Measurements from ENCODE around the gene SUMF2. TPM values are rescaled to one million over a fixed set of nuclear protein-coding genes. Genes with fewer than 3 reads are reported as not detected.
"Not testable (repeated sequence)": the region's sequence is repeated elsewhere in the genome, so short reads cannot be mapped to it uniquely, and the experiment has no call there.

SUMF2 gene
- polyA plus RNA-seq, 4 donors = 76.4 to 158 (median 143) TPM

GRCh38 chr7:56053993-56054392, 10.1 kb upstream of the SUMF2 start:
- no peak for DNase-seq (ENCODE audit: low read depth in 4 of 4, low spot score in 2 of 4)

GRCh38 chr7:56062382-56062781, 1.7 kb upstream of the SUMF2 start:
- no peak for DNase-seq (ENCODE audit: low read depth in 4 of 4, low spot score in 2 of 4)

GRCh38 chr7:56063500-56063881, 595 bp upstream of the SUMF2 start:
- DNase-seq (ENCODE audit: low read depth in 4 of 4, low spot score in 2 of 4) = no peak

- not testable (repeated sequence) for DNase-seq (ENCODE audit: low read depth in 4 of 4, low spot score in 2 of 4)
These were observed 2.3 kb downstream of the SUMF2 start for GRCh38 chr7:56066376-56066775.

- DNase-seq (ENCODE audit: low read depth in 4 of 4, low spot score in 2 of 4) = peak in 2 of 4 donors; percentile 71 to 83
These were observed 10.3 kb downstream of the SUMF2 start for GRCh38 chr7:56074371-56074791.

GRCh38 chr7:56077681-56078080, 13.6 kb downstream of the SUMF2 start:
- DNase-seq (ENCODE audit: low read depth in 4 of 4, low spot score in 2 of 4) = no peak

- DNase-seq (ENCODE audit: low read depth in 4 of 4, low spot score in 2 of 4) = no peak
These were observed 14.1 kb downstream of the SUMF2 start for GRCh38 chr7:56078196-56078595.

- no peak for DNase-seq (ENCODE audit: low read depth in 4 of 4, low spot score in 2 of 4)
These were observed 15.5 kb downstream of the SUMF2 start for GRCh38 chr7:56079450-56080185.

GRCh38 chr7:56080726-56081435, 16.8 kb downstream of the SUMF2 start:
- not testable (repeated sequence) for DNase-seq (ENCODE audit: low read depth in 4 of 4, low spot score in 2 of 4)

GRCh38 chr7:56081626-56082340, 17.7 kb downstream of the SUMF2 start:
- DNase-seq (ENCODE audit: low read depth in 4 of 4, low spot score in 2 of 4) = no peak

- DNase-seq (ENCODE audit: low read depth in 4 of 4, low spot score in 2 of 4) = no peak
These were observed 19.2 kb downstream of the SUMF2 start for GRCh38 chr7:56083150-56083785.

GRCh38 chr7:56086761-56087160, 22.7 kb downstream of the SUMF2 start:
- DNase-seq (ENCODE audit: low read depth in 4 of 4, low spot score in 2 of 4) = no peak

- no peak for DNase-seq (ENCODE audit: low read depth in 4 of 4, low spot score in 2 of 4)
These were observed 23.4 kb downstream of the SUMF2 start for GRCh38 chr7:56087445-56087844.

- no peak for DNase-seq (ENCODE audit: low read depth in 4 of 4, low spot score in 2 of 4)
These were observed 27.5 kb downstream of the SUMF2 start for GRCh38 chr7:56091591-56091990.

GRCh38 chr7:56092388-56092787, 28.3 kb downstream of the SUMF2 start:
- not testable (repeated sequence) for DNase-seq (ENCODE audit: low read depth in 4 of 4, low spot score in 2 of 4)

- DNase-seq (ENCODE audit: low read depth in 4 of 4, low spot score in 2 of 4) = no peak
These were observed 28.9 kb downstream of the SUMF2 start, which contains the start of gene PHKG1 for GRCh38 chr7:56092789-56093531. Gene PHKG1 (minus strand): TSS chr7:56092952. CDS start chr7:56088941, 4,011 bp downstream.

GRCh38 chr7:56097700-56098099, 33.6 kb downstream of the SUMF2 start:
- DNase-seq (ENCODE audit: low read depth in 4 of 4, low spot score in 2 of 4) = no peak

- DNase-seq (ENCODE audit: low read depth in 4 of 4, low spot score in 2 of 4) = not testable (repeated sequence)
These were observed 34.3 kb downstream of the SUMF2 start for GRCh38 chr7:56098187-56099008.

- DNase-seq (ENCODE audit: low read depth in 4 of 4, low spot score in 2 of 4) = no peak
These were observed 35.6 kb downstream of the SUMF2 start for GRCh38 chr7:56099653-56100052.

Measured in left renal cortex interstitium (tissue), 4 donors.